GM19043 (cell line): ENCODE measurements around the gene PALB2.

Experiments
- ATAC-seq: cut with Tn5 transposase; IDR thresholded peaks from one replicate; pipeline ENCODE4 v1.9.1; 2021; ENCODE audit warnings: low read depth; ENCODE audit not compliant: unreplicated experiment

Gene PALB2

GRCh38 chr16:23556881-23557778 is 84.0 kb downstream of the PALB2 start, which contains the start of the genes EARS2 and UBFD1:
TSS of gene EARS2 (minus strand) at chr16:23557350. CDS start at chr16:23557343, 7 bp downstream.
TSS of gene UBFD1 (plus strand) at chr16:23557727. CDS start at chr16:23557743, 16 bp downstream.
- peak; percentile 88 for ATAC-seq

- no peak for ATAC-seq
Observed at GRCh38 chr16:23554536-23554935, 86.6 kb downstream of the PALB2 start.
